Testis (tissue), 3 donors: Measurements from ENCODE around the gene BMP7. TPM values are rescaled to one million over a fixed set of nuclear protein-coding genes. Genes with fewer than 3 reads are reported as not detected.
"Not testable (repeated sequence)": the region's sequence is repeated elsewhere in the genome, so short reads cannot be mapped to it uniquely, and the experiment has no call there.

Experiments used
- DNase-seq: peaks from one replicate; pipeline ENCODE4 v3.0.0-alpha.2; 2019
- H3K27ac ChIP-seq, 2 donors: fragments of 200-600 bp; sonication (generic); one replicate each; pipeline ENCODE4 v1.5.1; 2019
- H3K27me3 ChIP-seq: fragments of 200-600 bp; sonication (generic); one replicate; pipeline ENCODE4 v1.5.1; 2019
- H3K36me3 ChIP-seq: fragments of 200-600 bp; sonication (generic); one replicate; pipeline ENCODE4 v1.5.1; 2017; ENCODE audit warnings: low read depth; ENCODE audit errors: missing control alignments
- H3K4me1 ChIP-seq: fragments of 200-600 bp; sonication (generic); one replicate; pipeline ENCODE4 v1.5.1; 2019
- H3K4me3 ChIP-seq, 2 donors: fragments of 200-600 bp; sonication (generic); one replicate each; pipeline ENCODE4 v1.5.1; 2017 to 2019
- H3K9me3 ChIP-seq: fragments of 200-600 bp; sonication (generic); one replicate; pipeline ENCODE4 v1.5.1; 2017
- CTCF ChIP-seq, 3 experiments: fragments of 450-650 bp in 2 of 3; fragments of 200-600 bp in 1 of 3; sonication (generic) in 1 of 3; IDR thresholded peaks; one replicate each; pipeline ENCODE4 v1.5.1; 2016 to 2019; ENCODE audit warnings: antibody characterized with exemption in 3 of 3, mild to moderate bottlenecking in 2 of 3, moderate library complexity in 1 of 3
- POLR2A ChIP-seq: fragments of 450-650 bp; IDR thresholded peaks from one replicate; pipeline ENCODE4 v1.6.1; 2017; ENCODE audit warnings: antibody characterized with exemption, mild to moderate bottlenecking, moderate library complexity
- WGBS, 2 donors: methylation state at CpG; one replicate each; pipeline ENCODE4 v1.1.5; 2018; 5-methylcytosine and 5-hydroxymethylcytosine counted together
- intact Hi-C: fragments of 100-400 bp; cut with DNase I; formaldehyde crosslinking; loops from one replicate; pipeline ENCODE4 v1.15.1; 2023; ENCODE audit warnings: low total_unique reads
- polyA plus RNA-seq: library from polyadenylated mRNA; stranded (reverse); fragments of 350-450 nt; fragmentation: Illumina TruSeq; extraction: RNeasy Lipid Tissue Mini Kit (QIAGEN cat#74804); gene quantifications from one replicate; pipeline ENCODE4 v1.2.3, GENCODE V29; 2014; ENCODE audit warnings: low read depth, low replicate concordance; ENCODE audit not compliant: insufficient read depth
- total RNA-seq, 2 donors: library from RNA; depleted of rRNA; stranded (reverse); fragments of >200 nt; gene quantifications; one replicate each; pipeline ENCODE4 v1.2.3, GENCODE V29; 2016

The BMP7 gene
- total and polyA plus RNA-seq, 3 donors from 2014 or later, result 2.4 to 7.1 (median 3.3) TPM

GRCh38 chr20:57195469-57196100, 70.9 kb downstream of the BMP7 start:
- H3K27me3 ChIP-seq, result no peaks in the 10 kb centered on the region
- H3K4me1 ChIP-seq, result no peaks in the 10 kb centered on the region
- intact Hi-C loops, result no loop called here
- no peaks in the 10 kb centered on the region for H3K9me3 ChIP-seq
- 79 to 84% methylated on average over 18 to 20 of the region's 20 CpGs for WGBS, 2 donors
- DNase-seq, result no peak
- TF ChIP-seq CTCF (IDR thresholded peaks at IDR 0.05) (no peak), POLR2A (no peak)
- H3K27ac ChIP-seq, result no peak overlapping the region
- H3K36me3 ChIP-seq, result no peaks in the 10 kb centered on the region
- H3K4me3 ChIP-seq, result no peak overlapping the region

GRCh38 chr20:57195023-57195422, 71.4 kb downstream of the BMP7 start:
- intact Hi-C loops, result no loop called here
- TF ChIP-seq CTCF (IDR thresholded peaks at IDR 0.05) (no peak), POLR2A (no peak)
- no peak for DNase-seq
- Histone ChIP-seq H3K36me3 (no peaks in the 10 kb centered on the region), H3K27ac (no peak overlapping the region), H3K4me1 (no peaks in the 10 kb centered on the region), H3K4me3 (no peak overlapping the region), H3K27me3 (no peaks in the 10 kb centered on the region), H3K9me3 (no peaks in the 10 kb centered on the region)
- 92 to 96% methylated on average over 10 of the region's 10 CpGs for WGBS, 2 donors

GRCh38 chr20:57194154-57194553, 72.3 kb downstream of the BMP7 start:
- Histone ChIP-seq H3K4me3 (no peak overlapping the region), H3K27me3 (no peaks in the 10 kb centered on the region), H3K36me3 (no peaks in the 10 kb centered on the region), H3K27ac (no peak overlapping the region), H3K4me1 (no peaks in the 10 kb centered on the region), H3K9me3 (no peaks in the 10 kb centered on the region)
- intact Hi-C loops, result no loop called here
- 78 to 92% methylated on average over 7 of the region's 7 CpGs for WGBS, 2 donors
- TF ChIP-seq POLR2A (no peak), CTCF (IDR thresholded peaks at IDR 0.05) (no peak)
- DNase-seq, result no peak

- H3K9me3 ChIP-seq, result no peaks in the 10 kb centered on the region
- WGBS, 2 donors, result 89 to 91% methylated on average over 13 of the region's 13 CpGs
- intact Hi-C loops, result no loop called here
- H3K4me1 ChIP-seq, result no peaks in the 10 kb centered on the region
- TF ChIP-seq POLR2A (no peak), CTCF (IDR thresholded peaks at IDR 0.05) (no peak)
- no peaks in the 10 kb centered on the region for H3K27me3 ChIP-seq
- no peak overlapping the region for H3K4me3 ChIP-seq
- no peaks in the 10 kb centered on the region for H3K36me3 ChIP-seq
- no peak overlapping the region for H3K27ac ChIP-seq
- DNase-seq, result no peak
These were observed 73.3 kb downstream of the BMP7 start for GRCh38 chr20:57193094-57193493.

- TF ChIP-seq POLR2A, result no peak
- no peak for TF ChIP-seq CTCF (IDR thresholded peaks at IDR 0.05)
- no peaks in the 10 kb centered on the region for H3K9me3 ChIP-seq
- intact Hi-C loops, result no loop called here
These were observed 74.1 kb downstream of the BMP7 start for GRCh38 chr20:57192311-57192710.

GRCh38 chr20:57191265-57191638, 75.2 kb downstream of the BMP7 start:
- WGBS, 2 donors, result 79 to 94% methylated on average over 8 of the region's 8 CpGs
- not testable (repeated sequence) for H3K36me3 ChIP-seq

More at GRCh38 chr20:57192311-57192710, 74.1 kb downstream of the BMP7 start:
- 87 to 90% methylated on average over 6 of the region's 6 CpGs for WGBS, 2 donors
- H3K4me3 ChIP-seq, result no peak overlapping the region
- no peaks in the 10 kb centered on the region for H3K27me3 ChIP-seq
- no peaks in the 10 kb centered on the region for H3K36me3 ChIP-seq
- no peak for DNase-seq
- H3K4me1 ChIP-seq, result no peaks in the 10 kb centered on the region
- no peak overlapping the region for H3K27ac ChIP-seq

More at GRCh38 chr20:57191265-57191638, 75.2 kb downstream of the BMP7 start:
- DNase-seq, H3K27ac ChIP-seq, H3K9me3 ChIP-seq, intact Hi-C loops, H3K4me3 ChIP-seq, H3K4me1 ChIP-seq, H3K27me3 ChIP-seq: not testable (repeated sequence)
